Mesodermal cell (in vitro differentiated cells): ENCODE results near the gene PGLYRP3. TPM values are rescaled to one million over a fixed set of nuclear protein-coding genes. Genes with fewer than 3 reads are reported as not detected.

Experiments used
- H3K27ac ChIP-seq: 2 replicates; pipeline ENCODE4 v1.7.0; 2013; ENCODE audit warnings: mild to moderate bottlenecking, low read depth, low read length, moderate library complexity; ENCODE audit not compliant: severe bottlenecking
- H3K36me3 ChIP-seq: 2 replicates; pipeline ENCODE4 v1.7.1; 2013; ENCODE audit warnings: mild to moderate bottlenecking, low read length, moderate library complexity; ENCODE audit not compliant: control insufficient read depth, insufficient read depth
- H3K4me1 ChIP-seq: one replicate; pipeline ENCODE4 v1.7.1; 2013; ENCODE audit warnings: mild to moderate bottlenecking, low read length; ENCODE audit not compliant: insufficient read depth, control insufficient read depth, poor library complexity, severe bottlenecking
- H3K4me3 ChIP-seq: 2 replicates; pipeline ENCODE4 v1.7.0; 2013; ENCODE audit warnings: low read length, control low read depth, mild to moderate bottlenecking; ENCODE audit not compliant: insufficient read depth, poor library complexity, severe bottlenecking; ENCODE audit errors: extremely low read depth
- H3K9me3 ChIP-seq: 2 replicates; pipeline ENCODE4 v1.7.1; 2013; ENCODE audit warnings: mild to moderate bottlenecking, low read length, moderate library complexity; ENCODE audit not compliant: control insufficient read depth
- WGBS, 2 experiments: methylation state at CpG; one replicate each; pipeline ENCODE4 v1.1.5; 2013; ENCODE audit warnings: missing lambda C conversion rate in 2 of 2; ENCODE audit not compliant: insufficient coverage in 2 of 2; 5-methylcytosine and 5-hydroxymethylcytosine counted together
- polyA plus RNA-seq, 2 experiments: library from polyadenylated mRNA; stranded (reverse); fragments of 50-300 nt; gene quantifications; one replicate each; pipeline ENCODE4 v1.2.3, GENCODE V29; 2013

The PGLYRP3 gene
- polyA plus RNA-seq (2013, experiment 1 of 2), result not detected
- not detected for polyA plus RNA-seq (2013, experiment 2 of 2)

DNA sequence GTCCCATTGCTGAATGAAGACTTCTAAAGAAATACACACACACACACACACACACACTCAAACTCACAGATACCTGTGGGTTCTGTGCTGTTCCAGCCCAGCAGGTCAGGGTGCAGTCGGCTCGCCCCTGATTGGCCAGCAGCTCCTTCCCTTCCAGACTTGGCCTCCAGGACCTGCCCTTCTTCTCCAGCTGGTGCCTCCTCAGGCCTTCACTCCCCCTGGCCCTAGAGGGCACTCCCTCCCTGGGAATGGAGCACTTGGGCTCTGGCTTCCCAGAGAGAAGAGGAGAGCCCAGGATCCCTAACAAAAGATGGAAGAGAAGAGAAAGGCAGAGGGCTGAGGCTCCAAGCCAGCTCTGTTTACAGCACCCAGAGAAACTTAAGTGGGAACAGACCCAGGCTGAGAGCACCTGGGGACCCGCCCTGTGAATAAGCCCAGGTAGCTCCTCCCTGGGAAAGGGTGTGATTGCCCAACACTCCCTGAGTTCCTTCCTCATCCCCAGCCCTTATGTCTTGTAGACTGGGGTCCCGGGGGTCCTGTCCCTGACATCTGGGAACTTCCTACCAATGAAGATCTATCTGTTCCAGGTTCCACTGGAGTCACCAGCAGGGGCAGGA lies at the start of gene PGLYRP3:
Gene PGLYRP3, minus strand, starts transcription at position 383 of the 617 bp plus-strand sequence. CDS start 2,287 bp downstream, outside the sequence.
- no peak within 1 kb of the TSS for H3K4me3 ChIP-seq
- H3K9me3 ChIP-seq, result no peaks in the 10 kb centered on the region
- no peaks in the 10 kb centered on the region for H3K36me3 ChIP-seq
- H3K27ac ChIP-seq, result no peak within 1 kb of the TSS
- H3K4me1 ChIP-seq, result no peaks in the 10 kb centered on the region
- WGBS, 2 experiments, result 92 to 100% methylated on average over 1 to 4 of the region's 4 CpGs

DNA sequence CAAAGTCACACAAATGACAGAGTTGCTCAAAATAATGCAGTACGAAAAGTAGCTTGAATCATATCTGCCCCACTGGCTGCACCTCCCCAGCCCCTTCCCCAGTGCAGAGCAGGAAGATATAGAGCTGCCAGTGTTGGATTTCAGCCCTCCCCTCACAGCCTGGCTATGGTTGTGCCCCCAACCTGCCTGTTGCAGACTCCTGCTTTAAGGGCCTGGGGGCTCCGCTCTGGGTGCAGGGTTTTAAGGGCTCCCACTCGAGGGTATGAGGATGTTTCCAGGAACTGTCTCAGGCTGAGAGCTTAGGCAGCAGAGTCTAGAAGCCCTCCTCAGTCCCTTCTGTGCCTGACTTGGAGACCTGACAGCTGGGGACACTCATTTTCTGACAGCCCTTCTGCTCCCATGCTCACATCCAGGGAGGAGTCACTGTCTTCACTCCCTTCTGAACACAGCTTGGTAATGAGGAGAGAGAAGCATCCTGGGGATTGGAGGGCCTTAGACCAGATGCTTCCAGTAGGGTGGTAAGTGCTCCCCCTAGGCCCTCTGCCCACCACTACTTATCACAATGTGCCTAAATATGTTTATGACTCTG lies 49.5 kb upstream of the PGLYRP3 start:
- Histone ChIP-seq H3K4me1 (no peaks in the 10 kb centered on the region), H3K36me3 (no peaks in the 10 kb centered on the region), H3K27ac (no peak overlapping the region), H3K4me3 (no peak overlapping the region), H3K9me3 (no peaks in the 10 kb centered on the region)
- 83 to 88% methylated on average over 2 to 3 of the region's 3 CpGs for WGBS, 2 experiments

GRCh38 chr1:153361480-153362109 lies 48.8 kb upstream of the PGLYRP3 start:
- no peaks in the 10 kb centered on the region for H3K36me3 ChIP-seq
- no peak overlapping the region for H3K27ac ChIP-seq
- no peak overlapping the region for H3K4me3 ChIP-seq
- H3K9me3 ChIP-seq, result no peaks in the 10 kb centered on the region
- 87 to 97% methylated on average over 3 to 4 of the region's 4 CpGs for WGBS, 2 experiments
- H3K4me1 ChIP-seq, result no peaks in the 10 kb centered on the region

- H3K9me3 ChIP-seq, result no peaks in the 10 kb centered on the region
- no peak overlapping the region for H3K27ac ChIP-seq
- H3K4me3 ChIP-seq, result no peak overlapping the region
- WGBS, 2 experiments, result 94% methylated on average over 10 of the region's 11 CpGs
- H3K36me3 ChIP-seq, result no peaks in the 10 kb centered on the region
- no peaks in the 10 kb centered on the region for H3K4me1 ChIP-seq
These were observed 48.1 kb upstream of the PGLYRP3 start for GRCh38 chr1:153360592-153361479.

GRCh38 chr1:153360190-153360589 lies 47.4 kb upstream of the PGLYRP3 start:
- Histone ChIP-seq H3K27ac (no peak overlapping the region), H3K36me3 (no peaks in the 10 kb centered on the region), H3K4me3 (no peak overlapping the region), H3K9me3 (no peaks in the 10 kb centered on the region), H3K4me1 (no peaks in the 10 kb centered on the region)
- 85 to 92% methylated on average over 2 of the region's 2 CpGs for WGBS, 2 experiments

- no peak overlapping the region for H3K4me3 ChIP-seq
- no peaks in the 10 kb centered on the region for H3K9me3 ChIP-seq
- WGBS, 2 experiments, result 80% methylated on average over 2 of the region's 6 CpGs; no CpG with 5 or more reads in 1 of the 2 experiments
- H3K27ac ChIP-seq, result no peak overlapping the region
- H3K36me3 ChIP-seq, result no peaks in the 10 kb centered on the region
- H3K4me1 ChIP-seq, result no peaks in the 10 kb centered on the region
These were observed 46.5 kb upstream of the PGLYRP3 start for GRCh38 chr1:153359241-153359640.

DNA sequence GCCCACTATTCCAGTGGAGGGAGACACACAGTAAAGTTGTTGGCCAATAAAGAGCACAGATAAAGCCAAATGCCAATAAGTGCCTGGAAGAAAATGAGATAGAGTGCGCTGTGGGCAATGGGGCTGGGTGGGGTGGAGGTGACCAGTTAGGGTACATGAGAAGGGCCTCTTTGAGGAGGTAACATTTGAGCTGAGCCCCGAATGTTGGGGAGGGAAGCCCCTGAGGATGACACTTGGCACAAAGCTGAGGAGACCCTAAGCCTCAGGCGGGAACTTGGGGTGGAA lies 45.9 kb upstream of the PGLYRP3 start:
- no peaks in the 10 kb centered on the region for H3K4me1 ChIP-seq
- no peaks in the 10 kb centered on the region for H3K9me3 ChIP-seq
- no peak overlapping the region for H3K4me3 ChIP-seq
- H3K36me3 ChIP-seq, result no peaks in the 10 kb centered on the region
- no peak overlapping the region for H3K27ac ChIP-seq
- 80 to 100% methylated on average over 2 to 3 of the region's 3 CpGs for WGBS, 2 experiments

GRCh38 chr1:153357853-153358690 lies 45.3 kb upstream of the PGLYRP3 start, which contains the start of gene S100A9:
S100A9 (plus strand) TSS chr1:153357854; CDS start chr1:153358284, 430 bp downstream.
- no peaks in the 10 kb centered on the region for H3K9me3 ChIP-seq
- no peaks in the 10 kb centered on the region for H3K36me3 ChIP-seq
- 91 to 95% methylated on average over 11 of the region's 11 CpGs for WGBS, 2 experiments
- no peak within 1 kb of the TSS for H3K27ac ChIP-seq
- no peak within 1 kb of the TSS for H3K4me3 ChIP-seq
- no peaks in the 10 kb centered on the region for H3K4me1 ChIP-seq

GRCh38 chr1:153357076-153357852 lies 44.5 kb upstream of the PGLYRP3 start:
- no peak overlapping the region for H3K4me3 ChIP-seq
- WGBS, 2 experiments, result 90 to 91% methylated on average over 7 of the region's 10 CpGs

More at GRCh38 chr1:153357076-153357852, 44.5 kb upstream of the PGLYRP3 start:
- Histone ChIP-seq H3K9me3 (no peaks in the 10 kb centered on the region), H3K4me1 (no peaks in the 10 kb centered on the region), H3K36me3 (no peaks in the 10 kb centered on the region), H3K27ac (no peak overlapping the region)
